ENCODE data around the gene CLDN5. TPM values are rescaled to one million over a fixed set of nuclear protein-coding genes. Genes with fewer than 3 reads are reported as not detected.

The CLDN5 gene
- total and polyA plus RNA-seq, 4 experiments from 2014 or later = 0.18 to 0.72 TPM; not detected in 2

DNA sequence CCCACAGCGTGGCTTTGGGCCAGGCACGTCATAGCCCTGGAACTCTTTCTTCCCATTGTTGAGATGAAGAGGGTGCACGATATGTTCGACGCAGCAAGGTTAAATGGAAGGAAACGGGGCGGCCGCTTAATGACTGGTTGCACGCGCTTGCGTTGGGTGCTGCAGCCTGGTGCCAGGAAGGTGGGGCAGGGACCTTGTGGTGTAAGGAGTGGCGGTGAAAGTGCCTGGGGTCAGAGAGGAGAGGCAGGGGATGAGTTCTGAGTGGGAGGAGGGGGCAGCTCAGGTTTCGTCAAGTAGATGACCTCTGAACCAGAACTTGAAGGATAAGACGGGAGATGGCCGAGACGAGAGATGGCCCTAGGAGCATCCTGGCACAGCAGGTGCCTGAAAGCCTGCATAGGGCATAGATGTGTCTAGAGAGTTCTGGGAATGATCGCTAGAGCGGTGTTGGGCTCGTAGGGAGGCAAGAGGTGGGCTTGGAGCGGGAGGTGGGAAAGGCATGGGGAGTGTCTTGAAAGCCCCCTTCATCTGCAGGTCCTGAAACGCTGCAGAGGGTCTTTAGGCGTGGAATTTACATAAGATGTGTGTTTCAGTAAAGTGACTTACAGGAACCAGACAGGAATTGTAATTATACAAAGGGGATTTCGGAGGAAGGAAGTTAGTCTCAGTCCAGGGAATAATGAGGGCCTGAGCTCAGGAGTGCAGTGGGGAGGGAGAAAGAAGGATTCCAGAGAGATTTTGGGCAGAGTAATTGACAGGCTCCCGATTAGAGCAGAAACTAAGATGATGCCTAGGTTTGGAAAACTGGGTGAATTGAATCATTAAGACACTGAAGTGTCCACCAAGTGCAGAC is 43.2 kb upstream of the CLDN5 start:
- ChIA-PET POLR2A (ENCODE audit: partially characterized antibody) (no interaction called here), CTCF (ENCODE audit: partially characterized antibody) (no interaction called here)
- no peaks in the 10 kb centered on the region for H3K36me3 ChIP-seq (ENCODE audit: insufficient read depth, low read length)
- peaks cover 0 to 6% of the 10 kb centered on the region in 2 donors for H3K27me3 Mint-ChIP-seq
- no peak overlapping the region for H3K4me3 Mint-ChIP-seq
- peaks cover 0 to 2% (median 0%) of the 10 kb centered on the region in 8 donors for H3K9me3 Mint-ChIP-seq
- DNase-seq = no peak
- H3K9me3 ChIP-seq (ENCODE audit: control insufficient read depth in 1 of 2, low read length in 2 of 2) = no peaks in the 10 kb centered on the region
- intact Hi-C loops (cut with micrococcal nuclease) = no loop called here
- no peaks in the 10 kb centered on the region for H3K27me3 ChIP-seq (ENCODE audit: insufficient read depth, low read length)
- no peak overlapping the region for H3K27ac ChIP-seq (ENCODE audit: low read depth, low read length)
- no peaks in the 10 kb centered on the region for H3K36me3 Mint-ChIP-seq
- no peaks in the 10 kb centered on the region for H3K4me1 ChIP-seq (ENCODE audit: insufficient read depth, low read length)
- no peak overlapping the region for H3K4me3 ChIP-seq (ENCODE audit: low read length in 2 of 2)
- peak overlapping the region in 1 of 7 donors; percentile 67 for H3K27ac Mint-ChIP-seq
- H3K4me1 Mint-ChIP-seq = peaks cover 0 to 3% (median 0%) of the 10 kb centered on the region in 4 donors

DNA sequence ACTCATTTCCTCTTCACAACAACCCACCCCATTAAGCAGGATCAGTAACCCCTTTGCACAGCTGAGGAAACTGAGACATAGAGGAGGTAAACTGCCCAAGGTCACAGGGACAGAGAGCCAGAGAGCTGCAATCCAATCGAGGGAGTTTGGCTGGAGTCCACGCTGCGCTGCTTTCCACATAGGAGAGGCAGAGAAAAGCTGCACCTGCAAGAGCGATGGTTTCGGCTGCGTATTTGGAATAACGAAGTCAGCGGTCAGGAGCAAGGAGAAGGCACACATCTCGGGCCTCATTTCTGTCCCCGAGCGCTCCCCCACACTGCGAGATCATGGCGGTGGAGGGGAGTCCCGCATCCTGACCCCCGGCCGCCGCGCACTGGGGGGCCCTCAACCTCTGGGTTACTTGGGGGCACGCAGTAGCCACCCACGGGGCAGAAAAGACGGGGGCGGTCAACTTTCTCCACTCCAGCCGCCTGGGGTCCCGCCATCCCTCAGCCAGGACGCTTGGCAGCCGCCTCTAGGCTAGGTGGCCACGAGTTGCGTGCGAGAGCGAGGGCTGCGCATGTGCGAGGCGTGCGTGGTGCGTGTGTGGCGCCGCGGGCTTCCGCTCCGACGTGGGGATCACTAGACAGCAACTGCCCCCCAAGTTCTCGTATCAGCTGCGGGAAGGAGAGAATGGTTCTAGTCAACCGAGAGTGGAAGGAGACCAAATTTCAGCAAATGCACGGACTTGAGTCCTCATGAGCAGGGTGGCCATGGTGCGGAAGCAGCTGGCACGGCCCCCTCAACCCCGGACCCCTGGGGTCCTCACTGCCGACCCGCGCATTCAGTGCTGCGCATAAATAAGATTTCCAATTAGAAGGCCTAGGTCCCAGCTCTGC is 42.3 kb upstream of the CLDN5 start:
- H3K9me3 Mint-ChIP-seq = peaks cover 0 to 2% (median 0%) of the 10 kb centered on the region in 8 donors
- no peak overlapping the region for H3K4me3 ChIP-seq (ENCODE audit: low read length in 2 of 2)

GRCh38 chr22:19565382-19566278 is 41.4 kb upstream of the CLDN5 start:
- ChIA-PET POLR2A (ENCODE audit: partially characterized antibody) (no interaction called here), CTCF (ENCODE audit: partially characterized antibody) (no interaction called here)
- H3K27me3 Mint-ChIP-seq = peaks cover 0 to 6% of the 10 kb centered on the region in 2 donors
- DNase-seq = no peak
- Histone ChIP-seq H3K27me3 (ENCODE audit: insufficient read depth, low read length) (no peaks in the 10 kb centered on the region), H3K4me1 (ENCODE audit: insufficient read depth, low read length) (no peaks in the 10 kb centered on the region), H3K36me3 (ENCODE audit: insufficient read depth, low read length) (no peaks in the 10 kb centered on the region), H3K9me3 (ENCODE audit: control insufficient read depth in 1 of 2, low read length in 2 of 2) (no peaks in the 10 kb centered on the region), H3K27ac (ENCODE audit: low read depth, low read length) (no peak overlapping the region), H3K4me3 (ENCODE audit: low read length in 2 of 2) (no peak overlapping the region)
- peaks cover 0 to 2% (median 0%) of the 10 kb centered on the region in 8 donors for H3K9me3 Mint-ChIP-seq
- no peak overlapping the region for H3K27ac Mint-ChIP-seq
- H3K4me3 Mint-ChIP-seq = no peak overlapping the region
- no peaks in the 10 kb centered on the region for H3K36me3 Mint-ChIP-seq
- H3K4me1 Mint-ChIP-seq = peaks cover 0 to 3% (median 0%) of the 10 kb centered on the region in 4 donors
- intact Hi-C loops (cut with micrococcal nuclease) = no loop called here

More for the DNA sequence above, 42.3 kb upstream of the CLDN5 start:
- H3K36me3 Mint-ChIP-seq = no peaks in the 10 kb centered on the region
- H3K36me3 ChIP-seq (ENCODE audit: insufficient read depth, low read length) = no peaks in the 10 kb centered on the region
- peaks cover 0 to 3% (median 0%) of the 10 kb centered on the region in 4 donors for H3K4me1 Mint-ChIP-seq
- no peak overlapping the region for H3K27ac Mint-ChIP-seq
- H3K27ac ChIP-seq (ENCODE audit: low read depth, low read length) = no peak overlapping the region
- H3K4me3 Mint-ChIP-seq = no peak overlapping the region
- intact Hi-C loops (cut with micrococcal nuclease) = no loop called here
- H3K27me3 Mint-ChIP-seq = peaks cover 0 to 6% of the 10 kb centered on the region in 2 donors
- ChIA-PET POLR2A (ENCODE audit: partially characterized antibody) (no interaction called here), CTCF (ENCODE audit: partially characterized antibody) (no interaction called here)
- H3K4me1 ChIP-seq (ENCODE audit: insufficient read depth, low read length) = no peaks in the 10 kb centered on the region
- H3K9me3 ChIP-seq (ENCODE audit: control insufficient read depth in 1 of 2, low read length in 2 of 2) = no peaks in the 10 kb centered on the region
- no peak for DNase-seq
- no peaks in the 10 kb centered on the region for H3K27me3 ChIP-seq (ENCODE audit: insufficient read depth, low read length)

DNA sequence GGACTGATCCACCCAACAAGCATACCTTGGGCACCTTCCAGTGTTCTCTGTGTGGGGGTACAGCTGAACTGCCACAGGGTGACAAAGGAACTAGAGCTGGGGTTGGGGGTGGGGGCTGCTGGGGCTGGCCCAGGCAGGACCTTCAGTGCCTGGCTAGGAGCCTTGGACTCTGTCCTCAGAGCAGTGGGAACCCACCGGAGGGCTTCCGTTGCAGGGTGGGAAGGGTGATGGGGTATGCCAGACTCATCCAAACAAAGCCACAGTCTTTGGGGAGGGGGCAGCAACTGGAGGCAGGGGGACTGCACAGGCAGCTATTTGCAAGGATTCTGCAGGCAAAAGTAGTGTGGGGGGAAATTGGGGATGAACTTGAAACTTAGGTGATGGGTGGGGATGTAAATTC is 35.7 kb upstream of the CLDN5 start:
- intact Hi-C loops (cut with micrococcal nuclease) = no loop called here
- H3K36me3 ChIP-seq (ENCODE audit: insufficient read depth, low read length) = no peaks in the 10 kb centered on the region
- no peaks in the 10 kb centered on the region for H3K9me3 ChIP-seq (ENCODE audit: control insufficient read depth in 1 of 2, low read length in 2 of 2)
- H3K27me3 Mint-ChIP-seq = peaks cover 0 to 4% of the 10 kb centered on the region in 2 donors
- H3K9me3 Mint-ChIP-seq = peaks cover 0 to 2% (median 0%) of the 10 kb centered on the region in 8 donors
- peak overlapping the region in 1 of 7 donors; percentile 53 for H3K27ac Mint-ChIP-seq
- H3K27me3 ChIP-seq (ENCODE audit: insufficient read depth, low read length) = no peaks in the 10 kb centered on the region
- no peaks in the 10 kb centered on the region for H3K4me1 ChIP-seq (ENCODE audit: insufficient read depth, low read length)
- no peak overlapping the region for H3K4me3 ChIP-seq (ENCODE audit: low read length in 2 of 2)
- H3K4me1 Mint-ChIP-seq = no peaks in the 10 kb centered on the region
- H3K36me3 Mint-ChIP-seq = no peaks in the 10 kb centered on the region
- ChIA-PET CTCF (ENCODE audit: partially characterized antibody) (interaction anchor here (0.6 to 1.2 kb wide), 3 partner anchors 9 to 926 kb away, joined by 3 to 4 read pairs (median 3); no protein-coding TSS in a partner anchor), POLR2A (ENCODE audit: partially characterized antibody) (no interaction called here)
- no peak for DNase-seq
- no peak overlapping the region for H3K27ac ChIP-seq (ENCODE audit: low read depth, low read length)
- no peak overlapping the region for H3K4me3 Mint-ChIP-seq

DNA sequence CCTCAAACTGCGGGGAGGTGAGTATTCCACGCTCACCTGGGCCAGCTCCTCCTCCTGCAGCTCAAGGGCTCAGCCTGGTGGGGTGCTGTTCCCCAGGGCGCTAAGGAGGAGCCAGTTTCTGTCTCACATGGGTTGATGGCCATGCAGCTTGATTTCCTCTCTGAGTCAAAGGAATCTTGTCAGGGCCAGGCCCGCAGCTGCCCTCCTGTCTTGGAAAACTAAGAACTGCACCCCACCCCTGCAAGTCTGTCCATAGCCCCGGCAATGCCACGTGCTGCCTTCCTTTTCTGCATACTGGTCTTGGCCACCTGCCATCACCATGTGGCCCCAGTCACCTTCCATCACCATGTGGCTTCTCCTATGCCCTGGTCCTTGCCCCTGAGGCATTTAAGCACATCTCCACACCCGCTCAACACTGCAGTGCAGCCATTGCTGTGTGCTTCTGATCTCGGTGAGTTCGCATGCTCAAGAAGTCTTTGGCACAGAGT is 35.2 kb upstream of the CLDN5 start:
- no peaks in the 10 kb centered on the region for H3K4me1 ChIP-seq (ENCODE audit: insufficient read depth, low read length)
- H3K4me3 Mint-ChIP-seq = no peak overlapping the region
- POLR2A ChIA-PET (ENCODE audit: partially characterized antibody) = no interaction called here
- no peak overlapping the region for H3K27ac ChIP-seq (ENCODE audit: low read depth, low read length)
- H3K4me3 ChIP-seq (ENCODE audit: low read length in 2 of 2) = no peak overlapping the region
- no peaks in the 10 kb centered on the region for H3K36me3 ChIP-seq (ENCODE audit: insufficient read depth, low read length)
- peaks cover 0 to 2% (median 0%) of the 10 kb centered on the region in 8 donors for H3K9me3 Mint-ChIP-seq
- no peak for DNase-seq
- no peaks in the 10 kb centered on the region for H3K27me3 Mint-ChIP-seq
- no peaks in the 10 kb centered on the region for H3K9me3 ChIP-seq (ENCODE audit: control insufficient read depth in 1 of 2, low read length in 2 of 2)
- CTCF ChIA-PET (ENCODE audit: partially characterized antibody) = interaction anchor here (0.6 to 1.2 kb wide), 2 partner anchors 11 to 926 kb away, joined by 3 to 4 read pairs; no protein-coding TSS in a partner anchor
- no peaks in the 10 kb centered on the region for H3K4me1 Mint-ChIP-seq
- H3K27me3 ChIP-seq (ENCODE audit: insufficient read depth, low read length) = no peaks in the 10 kb centered on the region
- no peaks in the 10 kb centered on the region for H3K36me3 Mint-ChIP-seq
- H3K27ac Mint-ChIP-seq = no peak overlapping the region
- intact Hi-C loops (cut with micrococcal nuclease) = no loop called here

- no peaks in the 10 kb centered on the region for H3K4me1 ChIP-seq (ENCODE audit: insufficient read depth, low read length)
- DNase-seq = no peak
- no peaks in the 10 kb centered on the region for H3K36me3 ChIP-seq (ENCODE audit: insufficient read depth, low read length)
- Mint-ChIP-seq H3K4me3 (no peak overlapping the region), H3K27me3 (peaks cover 0 to 3% of the 10 kb centered on the region in 2 donors), H3K36me3 (no peaks in the 10 kb centered on the region), H3K9me3 (peaks cover 0 to 13% (median 2%) of the 10 kb centered on the region in 8 donors), H3K27ac (no peak overlapping the region), H3K4me1 (no peaks in the 10 kb centered on the region)
- no peaks in the 10 kb centered on the region for H3K27me3 ChIP-seq (ENCODE audit: insufficient read depth, low read length)
- CTCF ChIA-PET (ENCODE audit: partially characterized antibody) = no interaction called here
- H3K27ac ChIP-seq (ENCODE audit: low read depth, low read length) = no peak overlapping the region
- peaks cover 0 to 3% of the 10 kb centered on the region in 2 donors for H3K9me3 ChIP-seq (ENCODE audit: control insufficient read depth in 1 of 2, low read length in 2 of 2)
- intact Hi-C loops (cut with micrococcal nuclease) = no loop called here
- POLR2A ChIA-PET (ENCODE audit: partially characterized antibody) = no interaction called here
- H3K4me3 ChIP-seq (ENCODE audit: low read length in 2 of 2) = no peak overlapping the region
Measured at GRCh38 chr22:19556963-19557545, 32.8 kb upstream of the CLDN5 start.

Data from CD4-positive, alpha-beta memory T cell (primary cell).